Glomerular visceral epithelial cell (primary cell): ENCODE data around the gene RHEB.

ENCODE experiments used
- DNase-seq: peaks from one replicate; pipeline ENCODE4 v3.0.0-alpha.2; 2016; ENCODE audit errors: extremely low spot score

The RHEB gene

GRCh38 chr7:151529842-151530241 lies 10.1 kb upstream of the RHEB start:
- no peak for DNase-seq

- DNase-seq: no peak
Measured at GRCh38 chr7:151524845-151525244, 5.2 kb upstream of the RHEB start.

- DNase-seq: no peak
Measured at GRCh38 chr7:151524331-151524730, 4.6 kb upstream of the RHEB start.

- peak; percentile 45 for DNase-seq
Measured at GRCh38 chr7:151520419-151521261, 945 bp upstream of the RHEB start.

- peak; percentile 26 for DNase-seq
Measured at GRCh38 chr7:151518947-151519764, 539 bp downstream of the RHEB start.

- peak; percentile 49 for DNase-seq
Measured at GRCh38 chr7:151518105-151518946, 1.4 kb downstream of the RHEB start.

GRCh38 chr7:151517601-151518104 lies 2.0 kb downstream of the RHEB start:
- no peak for DNase-seq

GRCh38 chr7:151515276-151515565 lies 4.5 kb downstream of the RHEB start:
- no peak for DNase-seq

GRCh38 chr7:151514461-151515275 lies 5.0 kb downstream of the RHEB start:
- no peak for DNase-seq

GRCh38 chr7:151513133-151513532 lies 6.6 kb downstream of the RHEB start:
- DNase-seq: no peak

GRCh38 chr7:151512353-151512752 lies 7.3 kb downstream of the RHEB start:
- no peak for DNase-seq

GRCh38 chr7:151511946-151512345 lies 7.7 kb downstream of the RHEB start:
- no peak for DNase-seq

- no peak for DNase-seq
Measured at GRCh38 chr7:151511270-151511669, 8.4 kb downstream of the RHEB start.

GRCh38 chr7:151509670-151510333 lies 9.9 kb downstream of the RHEB start:
- no peak for DNase-seq

GRCh38 chr7:151508991-151509390 lies 10.7 kb downstream of the RHEB start:
- peak; percentile 30 for DNase-seq

- no peak for DNase-seq
Measured at GRCh38 chr7:151507806-151508205, 11.9 kb downstream of the RHEB start.

- DNase-seq: no peak
Measured at GRCh38 chr7:151506901-151507382, 12.8 kb downstream of the RHEB start.

GRCh38 chr7:151505836-151506468 lies 13.7 kb downstream of the RHEB start:
- DNase-seq: no peak

- DNase-seq: no peak
Measured at GRCh38 chr7:151505433-151505832, 14.3 kb downstream of the RHEB start.
